ENCODE measurements around the gene DNAJB14.

The DNAJB14 gene

GRCh38 chr4:99946356-99947189 lies at the start of gene DNAJB14:
Gene DNAJB14, minus strand, starts transcription at chr4:99946618. Its CDS starts 47 bp downstream, at chr4:99946571.
- H3K4me1 ChIP-seq (ENCODE audit: control insufficient read depth in 1 of 2, insufficient read depth in 1 of 2, low read depth in 1 of 2, low read length in 1 of 2): peaks cover 63 to 66% of the 10 kb centered on the region in 2 experiments
- peak; percentile 15 for TF ChIP-seq CTCF (IDR thresholded peaks at IDR 0.05)
- H3K27ac ChIP-seq: peak within 1 kb of the TSS; percentile 95
- H3K9me3 ChIP-seq: no peaks in the 10 kb centered on the region
- H3K36me3 ChIP-seq: peaks cover 16% of the 10 kb centered on the region
- H3K4me3 ChIP-seq (ENCODE audit: low read depth in 1 of 2, low read length in 1 of 2): peak within 1 kb of the TSS; percentile 72 to 95
- H3K27me3 ChIP-seq: no peaks in the 10 kb centered on the region

GRCh38 chr4:99991741-99992140 lies 45.3 kb upstream of the DNAJB14 start:
- Histone ChIP-seq H3K4me3 (ENCODE audit: low read depth in 1 of 2, low read length in 1 of 2) (no peak overlapping the region), H3K4me1 (ENCODE audit: control insufficient read depth in 1 of 2, insufficient read depth in 1 of 2, low read depth in 1 of 2, low read length in 1 of 2) (no peaks in the 10 kb centered on the region), H3K36me3 (no peaks in the 10 kb centered on the region), H3K9me3 (no peaks in the 10 kb centered on the region), H3K27ac (no peak overlapping the region), H3K27me3 (no peaks in the 10 kb centered on the region)
- no peak for TF ChIP-seq CTCF (IDR thresholded peaks at IDR 0.05)

- Histone ChIP-seq H3K9me3 (no peaks in the 10 kb centered on the region), H3K27ac (no peak overlapping the region), H3K4me1 (ENCODE audit: control insufficient read depth in 1 of 2, insufficient read depth in 1 of 2, low read depth in 1 of 2, low read length in 1 of 2) (no peaks in the 10 kb centered on the region), H3K4me3 (ENCODE audit: low read depth in 1 of 2, low read length in 1 of 2) (no peak overlapping the region), H3K27me3 (no peaks in the 10 kb centered on the region), H3K36me3 (no peaks in the 10 kb centered on the region)
- TF ChIP-seq CTCF (IDR thresholded peaks at IDR 0.05): no peak
Observed at GRCh38 chr4:99987681-99988080, 41.3 kb upstream of the DNAJB14 start.

GRCh38 chr4:99986792-99987191 lies 40.4 kb upstream of the DNAJB14 start:
- Histone ChIP-seq H3K27ac (no peak overlapping the region), H3K4me1 (ENCODE audit: control insufficient read depth in 1 of 2, insufficient read depth in 1 of 2, low read depth in 1 of 2, low read length in 1 of 2) (no peaks in the 10 kb centered on the region), H3K4me3 (ENCODE audit: low read depth in 1 of 2, low read length in 1 of 2) (no peak overlapping the region), H3K36me3 (no peaks in the 10 kb centered on the region), H3K9me3 (no peaks in the 10 kb centered on the region), H3K27me3 (no peaks in the 10 kb centered on the region)
- TF ChIP-seq CTCF (IDR thresholded peaks at IDR 0.05): no peak

GRCh38 chr4:99983289-99983943 lies 37.0 kb upstream of the DNAJB14 start:
- no peaks in the 10 kb centered on the region for H3K9me3 ChIP-seq
- H3K36me3 ChIP-seq: no peaks in the 10 kb centered on the region
- TF ChIP-seq CTCF (IDR thresholded peaks at IDR 0.05): no peak
- H3K4me1 ChIP-seq (ENCODE audit: control insufficient read depth in 1 of 2, insufficient read depth in 1 of 2, low read depth in 1 of 2, low read length in 1 of 2): no peaks in the 10 kb centered on the region
- H3K27ac ChIP-seq: no peak overlapping the region
- H3K27me3 ChIP-seq: no peaks in the 10 kb centered on the region
- H3K4me3 ChIP-seq (ENCODE audit: low read depth in 1 of 2, low read length in 1 of 2): no peak overlapping the region
